ENCODE results near the gene JUN.

GRCh38 chr1:58814251-58815068 is 30.6 kb upstream of the JUN start:
- TF ChIP-seq CTCF (IDR thresholded peaks at IDR 0.05; ENCODE audit: low read depth, low read length) (no peak), POLR2A (IDR thresholded peaks at IDR 0.05; ENCODE audit: extremely low read depth, insufficient read length) (no peak)
